Mesendoderm (in vitro differentiated cells): Measurements from ENCODE around the gene HORMAD2.
"Not testable (repeated sequence)": the region's sequence is repeated elsewhere in the genome, so short reads cannot be mapped to it uniquely, and the experiment has no call there.

ENCODE experiments used
- DNase-seq: peaks from one replicate; pipeline ENCODE4 v3.0.0; 2013
- H2AK5ac ChIP-seq: 2 replicates; pipeline ENCODE4 v1.6.1; 2013; ENCODE audit warnings: low read length, inconsistent platforms
- H2BK120ac ChIP-seq: 2 replicates; pipeline ENCODE4 v1.6.1; 2013; ENCODE audit warnings: low read depth, mild to moderate bottlenecking, low read length, moderate library complexity, mixed read lengths
- H2BK15ac ChIP-seq: replicated peaks from 2 replicates; pipeline ENCODE4 v1.6.1; 2013; ENCODE audit warnings: low read depth, mild to moderate bottlenecking, moderate library complexity
- H2BK5ac ChIP-seq: 2 replicates; pipeline ENCODE4 v1.6.1; 2013; ENCODE audit warnings: low read length, inconsistent platforms
- H3K18ac ChIP-seq: 2 replicates; pipeline ENCODE4 v1.6.1; 2013; ENCODE audit warnings: mild to moderate bottlenecking, low read length, mixed read lengths
- H3K23ac ChIP-seq: one replicate; pipeline ENCODE4 v1.6.1; 2013; ENCODE audit warnings: low read length
- H3K27ac ChIP-seq: 2 replicates; pipeline ENCODE4 v1.5.1; 2013; ENCODE audit warnings: low read depth, mild to moderate bottlenecking, inconsistent platforms, low read length, moderate library complexity
- H3K27me3 ChIP-seq: 2 replicates; pipeline ENCODE4 v1.6.1; 2013; ENCODE audit warnings: low read length, control low read depth, mild to moderate bottlenecking, inconsistent platforms; ENCODE audit not compliant: insufficient read depth, poor library complexity
- H3K36me3 ChIP-seq: 2 replicates; pipeline ENCODE4 v1.6.1; 2013; ENCODE audit warnings: low read length, inconsistent platforms; ENCODE audit not compliant: control insufficient read depth, insufficient read depth
- H3K4ac ChIP-seq: one replicate; pipeline ENCODE4 v1.6.1; 2013; ENCODE audit warnings: low read depth, mild to moderate bottlenecking, low read length, moderate library complexity
- H3K4me1 ChIP-seq: 2 replicates; pipeline ENCODE4 v1.6.1; 2013; ENCODE audit warnings: low read depth, low read length, inconsistent platforms; ENCODE audit not compliant: control insufficient read depth
- H3K4me2 ChIP-seq: 2 replicates; pipeline ENCODE4 v1.6.1; 2013; ENCODE audit warnings: low read length
- H3K4me3 ChIP-seq: 2 replicates; pipeline ENCODE4 v1.5.1; 2013; ENCODE audit warnings: mild to moderate bottlenecking, low read length
- H3K56ac ChIP-seq: one replicate; pipeline ENCODE4 v1.6.1; 2013; ENCODE audit warnings: low read length
- H3K79me1 ChIP-seq: 2 replicates; pipeline ENCODE4 v1.6.1; 2013; ENCODE audit warnings: low read length, inconsistent platforms
- H3K79me2 ChIP-seq: 2 replicates; pipeline ENCODE4 v1.6.1; 2013; ENCODE audit warnings: mild to moderate bottlenecking, low read length; ENCODE audit not compliant: control insufficient read depth, insufficient read depth
- H3K9ac ChIP-seq: 2 replicates; pipeline ENCODE4 v1.6.1; 2013; ENCODE audit warnings: low read length, inconsistent platforms
- H4K5ac ChIP-seq: one replicate; pipeline ENCODE4 v1.6.1; 2013; ENCODE audit warnings: low read length
- H4K8ac ChIP-seq: one replicate; pipeline ENCODE4 v1.6.1; 2013; ENCODE audit warnings: low read depth, mild to moderate bottlenecking, control low read depth, low read length, moderate library complexity
- WGBS: extraction: QIAGEN DNeasy Blood & Tissue Kit; methylation state at CpG from one replicate; pipeline ENCODE4 v1.1.7; 2013; ENCODE audit warnings: low lambda C conversion rate, missing lambda C conversion rate; ENCODE audit not compliant: insufficient coverage; ENCODE audit errors: extremely low coverage; 5-methylcytosine and 5-hydroxymethylcytosine counted together

The HORMAD2 gene

DNA sequence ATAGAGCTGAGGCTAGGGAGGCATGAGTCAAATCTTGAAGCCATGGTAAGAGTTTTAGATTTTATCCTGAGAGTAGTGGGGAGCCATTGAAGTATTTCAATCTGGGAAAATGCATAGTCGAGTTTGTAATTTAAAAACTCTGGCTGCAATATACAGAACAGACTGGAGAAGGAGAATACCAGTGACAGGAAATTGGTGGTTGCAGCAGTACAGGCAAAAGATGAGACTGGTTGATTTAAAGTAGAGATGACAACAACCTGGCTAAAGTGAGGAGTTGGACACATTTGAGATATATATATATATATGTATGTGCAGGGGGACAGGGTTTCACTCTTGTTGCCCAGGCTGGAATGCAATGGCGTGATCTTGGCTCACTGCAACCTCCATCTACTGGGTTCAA is 6.2 kb downstream of the HORMAD2 start:
- Histone ChIP-seq H3K56ac (no peak overlapping the region), H3K27ac (no peak overlapping the region), H2BK15ac (no peak overlapping the region), H3K4me2 (no peak overlapping the region), H4K8ac (no peak overlapping the region), H3K23ac (no peak overlapping the region), H3K9ac (no peak overlapping the region), H3K36me3 (no peaks in the 10 kb centered on the region), H2BK5ac (no peak overlapping the region), H3K4me3 (no peak overlapping the region), H3K18ac (no peak overlapping the region), H2BK120ac (no peak overlapping the region), H3K27me3 (no peaks in the 10 kb centered on the region), H3K4ac (no peak overlapping the region), H3K79me2 (no peaks in the 10 kb centered on the region), H3K79me1 (no peaks in the 10 kb centered on the region), H2AK5ac (no peak overlapping the region), H3K4me1 (no peaks in the 10 kb centered on the region), H4K5ac (no peak overlapping the region)
- WGBS: no CpG with 5 or more reads among the region's 2 CpGs
- DNase-seq: no peak

DNA sequence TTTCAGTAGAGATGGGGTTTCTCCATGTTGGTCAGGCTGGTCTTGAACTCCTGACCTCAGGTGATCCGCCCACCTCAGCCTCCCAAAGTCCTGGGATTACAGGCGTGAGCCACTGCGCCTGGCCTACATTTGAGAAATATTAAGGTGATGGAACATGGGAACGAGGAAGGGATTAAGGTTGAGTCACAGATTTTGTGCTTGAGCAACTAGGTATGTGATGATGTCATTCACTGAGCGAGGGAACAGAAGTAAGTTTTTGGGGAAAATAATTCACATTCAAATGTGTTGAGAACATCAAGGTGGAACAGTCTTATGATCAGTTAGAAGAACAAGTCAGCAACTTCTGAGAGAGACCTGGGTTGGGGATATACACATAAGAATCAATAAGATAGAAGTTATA is 6.8 kb downstream of the HORMAD2 start:
- H3K36me3 ChIP-seq: not testable (repeated sequence)
- no CpG with 5 or more reads among the region's 5 CpGs for WGBS

DNA sequence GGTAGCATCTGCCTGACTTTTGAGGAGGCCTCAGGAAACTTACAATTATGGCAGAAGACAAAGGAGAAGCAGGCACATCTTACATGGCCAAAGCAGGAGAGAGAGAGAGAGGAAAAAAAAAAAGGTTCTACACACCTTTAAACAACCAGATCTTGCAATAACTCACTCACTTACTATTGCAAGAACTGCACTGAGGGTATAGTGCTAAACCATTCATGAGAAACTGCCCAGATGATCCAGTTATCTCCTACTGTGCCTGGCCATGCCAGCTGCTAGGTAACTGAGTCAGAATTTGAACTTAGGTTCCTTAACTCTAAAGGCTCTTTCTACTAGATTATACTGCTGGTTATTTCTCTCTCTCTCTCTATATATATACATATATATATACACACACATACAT is 7.3 kb downstream of the HORMAD2 start:
- Histone ChIP-seq H2BK5ac (no peak overlapping the region), H3K9ac (no peak overlapping the region), H3K18ac (no peak overlapping the region), H3K4me1 (no peaks in the 10 kb centered on the region), H2BK120ac (no peak overlapping the region), H2BK15ac (no peak overlapping the region), H3K56ac (no peak overlapping the region), H3K4ac (no peak overlapping the region), H3K36me3 (no peaks in the 10 kb centered on the region), H3K79me1 (no peaks in the 10 kb centered on the region), H3K27ac (no peak overlapping the region), H2AK5ac (no peak overlapping the region), H3K4me2 (no peak overlapping the region), H3K4me3 (no peak overlapping the region), H3K79me2 (no peaks in the 10 kb centered on the region), H4K5ac (no peak overlapping the region), H3K27me3 (no peaks in the 10 kb centered on the region), H3K23ac (no peak overlapping the region), H4K8ac (no peak overlapping the region)
- DNase-seq: no peak

More for the DNA sequence above, 6.8 kb downstream of the HORMAD2 start:
- H4K5ac ChIP-seq, H3K56ac ChIP-seq, H3K79me2 ChIP-seq, H3K79me1 ChIP-seq, H3K23ac ChIP-seq, H3K9ac ChIP-seq, H4K8ac ChIP-seq, H3K27me3 ChIP-seq, H3K4me1 ChIP-seq, H3K18ac ChIP-seq, H2AK5ac ChIP-seq, H3K4me3 ChIP-seq, H2BK15ac ChIP-seq, H2BK120ac ChIP-seq, H3K4ac ChIP-seq, H2BK5ac ChIP-seq, H3K4me2 ChIP-seq, H3K27ac ChIP-seq: not testable (repeated sequence)
- peak; percentile 41 for DNase-seq

DNA sequence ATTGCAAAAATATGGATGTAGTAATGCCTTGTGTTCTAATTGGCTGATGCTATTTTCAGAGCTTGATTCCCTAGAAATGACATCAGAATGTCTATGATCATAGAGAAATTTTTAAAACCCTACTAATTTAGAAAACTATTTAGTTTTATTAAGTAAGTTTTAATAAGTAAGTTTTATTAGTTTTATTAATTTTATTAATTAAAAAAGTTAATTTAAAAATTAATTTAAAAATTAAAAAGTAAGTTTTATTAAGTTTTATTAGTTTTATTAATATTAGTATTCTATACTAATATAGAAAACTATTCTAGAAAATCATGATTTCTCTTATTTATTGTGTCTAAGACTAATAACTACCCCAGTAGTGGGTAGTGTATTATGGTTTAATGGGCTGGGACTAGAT is 8.2 kb downstream of the HORMAD2 start:
- Histone ChIP-seq H3K79me2 (no peaks in the 10 kb centered on the region), H2BK15ac (no peak overlapping the region), H3K79me1 (no peaks in the 10 kb centered on the region), H3K27me3 (no peaks in the 10 kb centered on the region), H3K9ac (no peak overlapping the region), H3K4me3 (no peak overlapping the region), H2BK5ac (no peak overlapping the region), H3K4me1 (no peaks in the 10 kb centered on the region), H4K8ac (no peak overlapping the region), H3K56ac (no peak overlapping the region), H3K27ac (no peak overlapping the region), H3K18ac (no peak overlapping the region), H4K5ac (no peak overlapping the region), H3K4ac (no peak overlapping the region), H2BK120ac (no peak overlapping the region), H3K36me3 (no peaks in the 10 kb centered on the region), H3K4me2 (no peak overlapping the region), H3K23ac (no peak overlapping the region), H2AK5ac (no peak overlapping the region)
- DNase-seq: no peak

DNA sequence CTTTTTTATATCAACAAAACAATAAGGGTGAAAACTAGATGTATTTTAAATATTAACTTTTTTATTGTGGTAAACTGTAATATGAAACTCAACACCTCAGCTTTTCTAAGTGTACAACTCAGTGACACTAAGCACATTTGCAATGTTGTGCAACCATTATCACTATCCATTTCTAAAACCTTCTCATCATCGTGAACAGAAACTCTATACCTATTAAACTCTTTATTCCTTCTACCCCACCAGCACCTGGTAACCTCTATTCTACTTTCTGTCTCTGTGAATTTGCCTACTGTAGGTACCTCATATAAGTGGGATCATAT is 9.4 kb downstream of the HORMAD2 start:
- Histone ChIP-seq H3K9ac (no peak overlapping the region), H3K27ac (no peak overlapping the region), H3K18ac (no peak overlapping the region), H2BK5ac (no peak overlapping the region), H3K27me3 (no peaks in the 10 kb centered on the region), H3K4me3 (no peak overlapping the region), H3K23ac (no peak overlapping the region), H3K36me3 (no peaks in the 10 kb centered on the region), H3K4me1 (no peaks in the 10 kb centered on the region), H3K79me2 (no peaks in the 10 kb centered on the region), H4K5ac (no peak overlapping the region), H3K4ac (no peak overlapping the region), H2BK120ac (no peak overlapping the region), H2BK15ac (no peak overlapping the region), H3K4me2 (no peak overlapping the region), H4K8ac (no peak overlapping the region), H2AK5ac (no peak overlapping the region), H3K79me1 (no peaks in the 10 kb centered on the region), H3K56ac (no peak overlapping the region)
- no peak for DNase-seq
- 100% methylated on average over 1 of the region's 1 CpG for WGBS

DNA sequence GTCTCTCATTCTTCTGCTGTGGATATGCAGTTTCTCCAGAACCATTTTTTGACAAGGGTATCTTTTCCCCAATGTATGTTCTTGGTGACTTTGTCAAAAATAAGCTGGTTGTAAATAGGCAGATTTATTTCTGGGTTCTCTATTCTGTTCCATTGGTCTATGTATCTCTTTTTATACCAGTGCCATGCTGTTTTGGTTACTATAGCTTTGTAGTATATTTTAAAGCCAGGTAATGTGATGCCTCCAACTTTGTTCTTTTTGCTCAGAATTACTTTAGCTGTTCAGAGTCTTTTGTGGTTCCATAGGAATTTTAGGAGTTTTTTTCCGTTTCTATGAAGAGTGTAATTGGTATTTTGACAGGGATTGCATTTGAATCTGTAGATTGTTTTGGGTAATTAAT is 12.4 kb downstream of the HORMAD2 start:
- H3K79me1 ChIP-seq: no peaks in the 10 kb centered on the region
- no peak overlapping the region for H2BK120ac ChIP-seq
- no peaks in the 10 kb centered on the region for H3K79me2 ChIP-seq
- no peaks in the 10 kb centered on the region for H3K4me1 ChIP-seq
- no peak overlapping the region for H2BK5ac ChIP-seq
- no CpG with 5 or more reads among the region's 1 CpG for WGBS
- no peak overlapping the region for H3K18ac ChIP-seq
- H3K27me3 ChIP-seq: no peaks in the 10 kb centered on the region
- no peak overlapping the region for H3K23ac ChIP-seq
- no peak overlapping the region for H3K4ac ChIP-seq
- no peak overlapping the region for H2BK15ac ChIP-seq
- DNase-seq: no peak
- no peak overlapping the region for H4K8ac ChIP-seq
- H3K4me2 ChIP-seq: no peak overlapping the region
- H3K4me3 ChIP-seq: no peak overlapping the region
- no peak overlapping the region for H4K5ac ChIP-seq
- no peak overlapping the region for H3K9ac ChIP-seq
- H3K27ac ChIP-seq: no peak overlapping the region
- H2AK5ac ChIP-seq: no peak overlapping the region
- H3K36me3 ChIP-seq: no peaks in the 10 kb centered on the region
- no peak overlapping the region for H3K56ac ChIP-seq
